H9 (cell line): ENCODE data around the gene CLCN6. TPM values are rescaled to one million over a fixed set of nuclear protein-coding genes. Genes with fewer than 3 reads are reported as not detected.

Source experiments
- DNase-seq: peaks from one replicate; pipeline ENCODE4 v3.0.0-alpha.2; 2017
- H2AFZ ChIP-seq: one replicate; pipeline ENCODE4 v1.6.1; 2013; ENCODE audit warnings: mild to moderate bottlenecking, low read length, control low read depth, moderate library complexity
- H2AK5ac ChIP-seq: 2 replicates; pipeline ENCODE4 v1.6.1; 2013; ENCODE audit warnings: low read length, control low read depth, mixed read lengths; ENCODE audit not compliant: insufficient read length
- H2BK120ac ChIP-seq: one replicate; pipeline ENCODE4 v1.6.1; 2013; ENCODE audit warnings: low read depth, mild to moderate bottlenecking, low read length, control low read depth, inconsistent platforms; ENCODE audit not compliant: poor library complexity, severe bottlenecking
- H2BK12ac ChIP-seq: 2 replicates; pipeline ENCODE4 v1.6.1; 2013; ENCODE audit warnings: low read length, control low read depth, mixed read lengths, low read depth; ENCODE audit not compliant: insufficient read length
- H2BK15ac ChIP-seq: 2 replicates; pipeline ENCODE4 v1.6.1; 2013; ENCODE audit warnings: low read depth, low read length, control low read depth
- H2BK20ac ChIP-seq: one replicate; pipeline ENCODE4 v1.6.1; 2013; ENCODE audit warnings: low read depth, mild to moderate bottlenecking, low read length, control low read depth, inconsistent platforms; ENCODE audit not compliant: poor library complexity, severe bottlenecking
- H2BK5ac ChIP-seq: 2 replicates; pipeline ENCODE4 v1.6.1; 2013; ENCODE audit warnings: low read length, control low read depth, mixed read lengths; ENCODE audit not compliant: insufficient read length
- H3K14ac ChIP-seq: 2 replicates; pipeline ENCODE4 v1.6.1; 2013; ENCODE audit warnings: low read length, control low read depth; ENCODE audit not compliant: insufficient read depth
- H3K18ac ChIP-seq: 2 replicates; pipeline ENCODE4 v1.6.1; 2013; ENCODE audit warnings: low read depth, mild to moderate bottlenecking, mixed read lengths, low read length, control low read depth; ENCODE audit not compliant: insufficient read length
- H3K23ac ChIP-seq: 2 replicates; pipeline ENCODE4 v1.6.1; 2013; ENCODE audit warnings: low read length, control low read depth, mixed read lengths, low read depth; ENCODE audit not compliant: insufficient read length
- H3K23me2 ChIP-seq: 2 replicates; pipeline ENCODE4 v1.6.1; 2013; ENCODE audit warnings: low read depth, mild to moderate bottlenecking, mixed read lengths, low read length, control low read depth; ENCODE audit not compliant: insufficient read length, poor library complexity, severe bottlenecking
- H3K27ac ChIP-seq: 2 replicates; pipeline ENCODE4 v1.5.1; 2013; ENCODE audit warnings: low read length, control low read depth, mixed read lengths, low read depth; ENCODE audit not compliant: insufficient read length
- H3K27me3 ChIP-seq: 2 replicates; pipeline ENCODE4 v1.6.1; 2013; ENCODE audit warnings: low read length, control low read depth, inconsistent platforms; ENCODE audit not compliant: insufficient read depth
- H3K4ac ChIP-seq: 2 replicates; pipeline ENCODE4 v1.6.1; 2013; ENCODE audit warnings: low read depth, mild to moderate bottlenecking, control low read depth, inconsistent platforms, low read length, moderate library complexity
- H3K4me1 ChIP-seq: 2 replicates; pipeline ENCODE4 v1.6.1; 2013; ENCODE audit warnings: low read length, control low read depth, inconsistent platforms; ENCODE audit not compliant: insufficient read depth
- H3K4me2 ChIP-seq: 2 replicates; pipeline ENCODE4 v1.6.1; 2013; ENCODE audit warnings: low read length, control low read depth, mixed read lengths; ENCODE audit not compliant: insufficient read length, insufficient read depth
- H3K56ac ChIP-seq: 2 replicates; pipeline ENCODE4 v1.6.1; 2013; ENCODE audit warnings: low read depth, mild to moderate bottlenecking, mixed read lengths, low read length, control low read depth; ENCODE audit not compliant: insufficient read length
- H3K79me1 ChIP-seq: 2 replicates; pipeline ENCODE4 v1.6.1; 2013; ENCODE audit warnings: low read depth, mild to moderate bottlenecking, moderate library complexity, low read length, control low read depth, inconsistent platforms; ENCODE audit not compliant: insufficient read depth, poor library complexity, severe bottlenecking
- H3K79me2 ChIP-seq: 2 replicates; pipeline ENCODE4 v1.6.1; 2013; ENCODE audit warnings: low read length, control low read depth, inconsistent platforms; ENCODE audit not compliant: insufficient read depth
- H3K9ac ChIP-seq: 2 replicates; pipeline ENCODE4 v1.6.1; 2013; ENCODE audit warnings: low read length, control low read depth, mixed read lengths; ENCODE audit not compliant: insufficient read length; ENCODE audit errors: extremely low read depth
- H3K9me3 ChIP-seq: one replicate; pipeline ENCODE4 v1.6.1; 2013; ENCODE audit warnings: low read depth, low read length, inconsistent platforms; ENCODE audit not compliant: control insufficient read depth
- H3T11ph ChIP-seq: one replicate; pipeline ENCODE4 v1.6.1; 2013; ENCODE audit warnings: mild to moderate bottlenecking, low read length, control low read depth, inconsistent platforms
- H4K20me1 ChIP-seq: one replicate; pipeline ENCODE4 v1.6.1; 2013; ENCODE audit not compliant: control insufficient read depth, insufficient read length, insufficient read depth
- H4K5ac ChIP-seq: 2 replicates; pipeline ENCODE4 v1.6.1; 2013; ENCODE audit warnings: low read depth, mild to moderate bottlenecking, mixed read lengths, low read length, control low read depth; ENCODE audit not compliant: insufficient read length
- H4K8ac ChIP-seq: replicated peaks from 2 replicates; pipeline ENCODE4 v1.6.1; 2013; ENCODE audit warnings: low read length, control low read depth, mixed read lengths, low read depth; ENCODE audit not compliant: insufficient read length
- H4K91ac ChIP-seq: 2 replicates; pipeline ENCODE4 v1.6.1; 2013; ENCODE audit warnings: low read depth, mild to moderate bottlenecking, moderate library complexity, mixed read lengths, low read length, control low read depth; ENCODE audit not compliant: insufficient read length
- H3K27ac Mint-ChIP-seq, 3 experiments: 2 replicates in 2 of 3; 3 replicates in 1 of 3; pipeline ENCODE4 v1.8.0; 2020 to 2021; ENCODE audit warnings: mixed read lengths in 3 of 3, mild to moderate bottlenecking in 1 of 3, moderate library complexity in 1 of 3
- H3K27me3 Mint-ChIP-seq: 2 replicates; pipeline ENCODE4 v1.8.0; 2021; ENCODE audit warnings: low read depth, mild to moderate bottlenecking, moderate library complexity, mixed read lengths
- H3K36me3 Mint-ChIP-seq, 3 experiments: 2 replicates in 2 of 3; 3 replicates in 1 of 3; pipeline ENCODE4 v1.8.0; 2020 to 2021; ENCODE audit warnings: low read depth in 3 of 3, mixed read lengths in 3 of 3; ENCODE audit not compliant: insufficient read depth in 1 of 3
- H3K4me1 Mint-ChIP-seq, 2 experiments: 2 replicates each; pipeline ENCODE4 v1.8.0; 2020; ENCODE audit warnings: mixed read lengths in 2 of 2
- H3K4me3 Mint-ChIP-seq, 2 experiments: 2 replicates in 1 of 2; 3 replicates in 1 of 2; pipeline ENCODE4 v1.8.0; 2020 to 2021; ENCODE audit warnings: mild to moderate bottlenecking in 2 of 2, mixed read lengths in 2 of 2, moderate library complexity in 1 of 2
- H3K9me3 Mint-ChIP-seq, 2 experiments: 2 replicates in 1 of 2; 3 replicates in 1 of 2; pipeline ENCODE4 v1.8.0; 2020; ENCODE audit warnings: mild to moderate bottlenecking in 2 of 2, mixed read lengths in 2 of 2, moderate library complexity in 1 of 2
- CTCF ChIP-seq: fragments of 200-600 bp; sonication (generic); conservative IDR thresholded peaks from 3 replicates; pipeline ENCODE4 v1.8.0; 2021; ENCODE audit warnings: antibody characterized with exemption, mild to moderate bottlenecking
- WGBS: extraction: QIAGEN DNeasy Blood & Tissue Kit; methylation state at CpG from one replicate; pipeline ENCODE4 v1.1.7; 2013; ENCODE audit warnings: missing lambda C conversion rate, low lambda C conversion rate, mixed read lengths; ENCODE audit not compliant: insufficient read length; ENCODE audit errors: extremely low coverage; 5-methylcytosine and 5-hydroxymethylcytosine counted together
- total RNA-seq: library from RNA; stranded (reverse); gene quantifications from 2 replicates; pipeline ENCODE4 v1.2.1, GENCODE V29; 2021

CLCN6 gene
- total RNA-seq, 1 experiment from 2014 or later = 20.5 TPM

- Histone ChIP-seq H3K9me3 (no peaks in the 10 kb centered on the region), H2BK15ac (no peak overlapping the region), H2BK12ac (no peak overlapping the region), H3K14ac (no peak overlapping the region), H3K9ac (no peak overlapping the region), H3K4me2 (no peak overlapping the region), H2AFZ (no peak overlapping the region), H3K27ac (no peak overlapping the region), H4K20me1 (no peaks in the 10 kb centered on the region), H3K27me3 (no peaks in the 10 kb centered on the region), H2AK5ac (no peak overlapping the region), H2BK20ac (no peak overlapping the region), H4K91ac (no peak overlapping the region), H2BK120ac (no peak overlapping the region), H3K79me1 (no peaks in the 10 kb centered on the region), H3K4ac (no peak overlapping the region), H3K79me2 (no peaks in the 10 kb centered on the region), H3K23me2 (no peaks in the 10 kb centered on the region), H3K18ac (no peak overlapping the region), H4K5ac (no peak overlapping the region), H4K8ac (no peak overlapping the region), H3K23ac (no peak overlapping the region), H3K56ac (no peak overlapping the region), H3T11ph (no peak overlapping the region), H2BK5ac (no peak overlapping the region), H3K4me1 (no peaks in the 10 kb centered on the region)
- no peak for TF ChIP-seq CTCF
- DNase-seq = no peak
- no peak overlapping the region for H3K27ac Mint-ChIP-seq
- H3K9me3 Mint-ChIP-seq = no peaks in the 10 kb centered on the region
- no peaks in the 10 kb centered on the region for H3K4me1 Mint-ChIP-seq
- peaks cover 3% of the 10 kb centered on the region; the same call in 1 of the 2 replicates for H3K27me3 Mint-ChIP-seq
- no peak overlapping the region for H3K4me3 Mint-ChIP-seq
- no peaks in the 10 kb centered on the region for H3K36me3 Mint-ChIP-seq
- no CpG with 5 or more reads among the region's 9 CpGs for WGBS
These were observed 27.7 kb upstream of the CLCN6 start for GRCh38 chr1:11778336-11778735.
